Calu3 (cell line): ENCODE data around the gene UGT1A10. TPM values are rescaled to one million over a fixed set of nuclear protein-coding genes. Genes with fewer than 3 reads are reported as not detected.

Experiments
- BruUV-seq: library from RNA; stranded (reverse); fragments of 400-500 nt; replicated peaks from 2 replicates; lab custom pipeline; 2021; lab: Mats Ljungman, UMichigan
- CTCF ChIA-PET: fragments of 300-600 bp; sonication (Branson Sonifier 250); formaldehyde crosslinking; loops from one replicate; lab custom pipeline; 2022; ENCODE audit warnings: antibody characterized with exemption; lab: Charles Lee
- DNase-seq: peaks from one replicate; pipeline ENCODE4 v3.0.0; 2022
- H3K27ac Mint-ChIP-seq: one replicate; pipeline ENCODE4 v1.8.0; 2022; ENCODE audit warnings: mixed read lengths; ENCODE audit not compliant: unreplicated experiment
- H3K27me3 Mint-ChIP-seq: one replicate; pipeline ENCODE4 v1.8.0; 2022; ENCODE audit warnings: mixed read lengths; ENCODE audit not compliant: unreplicated experiment
- H3K36me3 Mint-ChIP-seq: one replicate; pipeline ENCODE4 v1.8.0; 2022; ENCODE audit warnings: mild to moderate bottlenecking, moderate library complexity, mixed read lengths; ENCODE audit not compliant: insufficient read depth, unreplicated experiment
- H3K4me1 Mint-ChIP-seq: one replicate; pipeline ENCODE4 v1.8.0; 2022; ENCODE audit warnings: mild to moderate bottlenecking, low read depth, mixed read lengths; ENCODE audit not compliant: unreplicated experiment
- H3K4me3 Mint-ChIP-seq: one replicate; pipeline ENCODE4 v1.8.0; 2022; ENCODE audit warnings: mild to moderate bottlenecking, low read depth, moderate library complexity, mixed read lengths; ENCODE audit not compliant: unreplicated experiment
- H3K9me3 Mint-ChIP-seq: one replicate; pipeline ENCODE4 v1.8.0; 2022; ENCODE audit warnings: low read depth, mixed read lengths; ENCODE audit not compliant: unreplicated experiment
- intact Hi-C: fragments of 100-400 bp; cut with micrococcal nuclease; formaldehyde crosslinking; loops from one replicate; pipeline ENCODE4 v1.10.0; 2022; ENCODE audit not compliant: unreplicated experiment
- total RNA-seq: library from RNA; stranded (reverse); gene quantifications from 2 replicates; pipeline ENCODE4 v1.2.3, GENCODE V29; 2022
- TF ChIP-seq, protein P1 (sequence below): fragments of 200-600 bp; IDR thresholded peaks from one replicate; pipeline ENCODE4 v1.8.0; 2022; ENCODE audit warnings: antibody characterized with exemption; ENCODE audit not compliant: unreplicated experiment

UGT1A10 gene
- total RNA-seq, 1 experiment from 2014 or later, result 107 TPM

DNA sequence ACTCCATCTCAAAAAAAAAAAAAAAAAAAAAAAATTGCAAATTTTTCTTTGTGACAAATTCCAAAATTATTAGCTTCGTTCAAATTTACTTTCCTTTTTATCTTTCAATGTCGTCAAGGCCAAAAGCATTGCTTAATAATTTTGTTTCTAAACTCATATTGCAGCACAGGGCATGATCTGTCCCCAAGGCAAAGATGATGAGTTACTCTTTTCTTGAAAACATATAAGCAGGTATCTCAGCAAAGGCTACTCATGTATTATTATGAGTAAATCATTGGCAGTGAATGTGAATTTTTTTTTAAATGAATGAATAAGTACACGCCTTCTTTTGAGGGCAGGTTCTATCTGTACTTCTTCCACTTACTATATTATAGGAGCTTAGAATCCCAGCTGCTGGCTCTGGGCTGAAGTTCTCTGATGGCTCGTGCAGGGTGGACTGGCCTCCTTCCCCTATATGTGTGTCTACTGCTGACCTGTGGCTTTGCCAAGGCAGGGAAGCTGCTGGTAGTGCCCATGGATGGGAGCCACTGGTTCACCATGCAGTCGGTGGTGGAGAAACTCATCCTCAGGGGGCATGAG lies 45.4 kb downstream of the UGT1A10 start, which contains the start of gene UGT1A7:
TSS of gene UGT1A7 (plus strand) at position 381 of the 579 bp plus-strand sequence. CDS start at position 418, 37 bp downstream.
- H3K27ac Mint-ChIP-seq, result no peak within 1 kb of the TSS
- BruUV-seq, result no TSS peak
- H3K9me3 Mint-ChIP-seq, result no peaks in the 10 kb centered on the region
- no peak for DNase-seq
- no peak within 1 kb of the TSS for H3K4me3 Mint-ChIP-seq
- no peaks in the 10 kb centered on the region for H3K36me3 Mint-ChIP-seq
- peaks cover 5% of the 10 kb centered on the region for H3K4me1 Mint-ChIP-seq
- TF ChIP-seq, protein P1, sequence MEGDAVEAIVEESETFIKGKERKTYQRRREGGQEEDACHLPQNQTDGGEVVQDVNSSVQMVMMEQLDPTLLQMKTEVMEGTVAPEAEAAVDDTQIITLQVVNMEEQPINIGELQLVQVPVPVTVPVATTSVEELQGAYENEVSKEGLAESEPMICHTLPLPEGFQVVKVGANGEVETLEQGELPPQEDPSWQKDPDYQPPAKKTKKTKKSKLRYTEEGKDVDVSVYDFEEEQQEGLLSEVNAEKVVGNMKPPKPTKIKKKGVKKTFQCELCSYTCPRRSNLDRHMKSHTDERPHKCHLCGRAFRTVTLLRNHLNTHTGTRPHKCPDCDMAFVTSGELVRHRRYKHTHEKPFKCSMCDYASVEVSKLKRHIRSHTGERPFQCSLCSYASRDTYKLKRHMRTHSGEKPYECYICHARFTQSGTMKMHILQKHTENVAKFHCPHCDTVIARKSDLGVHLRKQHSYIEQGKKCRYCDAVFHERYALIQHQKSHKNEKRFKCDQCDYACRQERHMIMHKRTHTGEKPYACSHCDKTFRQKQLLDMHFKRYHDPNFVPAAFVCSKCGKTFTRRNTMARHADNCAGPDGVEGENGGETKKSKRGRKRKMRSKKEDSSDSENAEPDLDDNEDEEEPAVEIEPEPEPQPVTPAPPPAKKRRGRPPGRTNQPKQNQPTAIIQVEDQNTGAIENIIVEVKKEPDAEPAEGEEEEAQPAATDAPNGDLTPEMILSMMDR, result no peak
- intact Hi-C loops, result no loop called here
- H3K27me3 Mint-ChIP-seq, result no peaks in the 10 kb centered on the region
- CTCF ChIA-PET, result no interaction called here

DNA sequence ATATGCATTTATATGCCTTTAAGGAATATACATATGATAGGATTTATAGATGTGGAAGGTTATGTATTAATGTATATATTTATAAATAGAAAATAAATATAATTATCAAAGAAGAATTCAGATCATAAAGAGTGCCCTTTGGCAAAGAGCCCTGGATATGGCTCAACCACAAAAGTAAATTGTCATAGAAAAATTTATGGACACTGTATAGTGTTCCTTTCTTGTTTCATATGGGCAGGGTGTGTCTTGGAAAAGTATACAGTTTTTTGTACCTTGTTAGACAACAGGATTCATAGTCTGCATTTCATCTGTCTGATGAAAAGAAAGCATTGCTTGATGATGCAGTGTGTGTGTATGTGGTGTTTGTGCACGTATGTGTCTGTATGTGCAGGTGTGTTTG lies 48.4 kb downstream of the UGT1A10 start:
- no peak for DNase-seq
- no peaks in the 10 kb centered on the region for H3K27me3 Mint-ChIP-seq
- BruUV-seq, result no TSS peak
- peaks cover 32% of the 10 kb centered on the region for H3K4me1 Mint-ChIP-seq
- intact Hi-C loops, result no loop called here
- CTCF ChIA-PET, result no interaction called here
- TF ChIP-seq, protein P1, result no peak
- no peak overlapping the region for H3K27ac Mint-ChIP-seq
- H3K9me3 Mint-ChIP-seq, result no peaks in the 10 kb centered on the region
- no peak overlapping the region for H3K4me3 Mint-ChIP-seq
- H3K36me3 Mint-ChIP-seq, result no peaks in the 10 kb centered on the region

DNA sequence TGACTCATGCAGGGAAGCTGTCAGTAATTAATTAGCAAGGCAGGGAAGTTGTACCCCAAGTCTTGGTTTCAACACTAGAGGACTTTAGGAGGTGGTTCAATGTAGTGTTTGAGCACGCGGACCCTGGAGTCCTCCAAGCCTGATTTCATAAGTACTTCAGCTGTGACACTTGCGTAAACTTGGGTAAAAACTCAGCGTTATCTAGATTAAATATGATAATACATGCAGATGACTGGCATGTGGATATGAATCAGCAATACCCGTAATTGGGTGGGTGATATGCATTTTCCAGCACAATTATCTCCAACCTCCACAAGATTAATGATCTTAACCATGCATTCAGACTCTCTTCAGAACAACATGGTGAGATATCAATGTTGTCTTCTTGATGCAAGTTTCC lies 50.7 kb downstream of the UGT1A10 start:
- TF ChIP-seq, protein P1, result no peak
- intact Hi-C loops, result no loop called here
- no peak overlapping the region for H3K27ac Mint-ChIP-seq
- no peak overlapping the region for H3K4me3 Mint-ChIP-seq
- H3K27me3 Mint-ChIP-seq, result no peaks in the 10 kb centered on the region
- BruUV-seq, result no TSS peak
- peaks cover 53% of the 10 kb centered on the region for H3K4me1 Mint-ChIP-seq
- no peaks in the 10 kb centered on the region for H3K9me3 Mint-ChIP-seq
- DNase-seq, result no peak
- CTCF ChIA-PET, result interaction anchor here (0.6 kb wide), 1 partner anchor 627 kb away, joined by 6 read pairs; no protein-coding TSS in a partner anchor
- H3K36me3 Mint-ChIP-seq, result peaks cover 17% of the 10 kb centered on the region

DNA sequence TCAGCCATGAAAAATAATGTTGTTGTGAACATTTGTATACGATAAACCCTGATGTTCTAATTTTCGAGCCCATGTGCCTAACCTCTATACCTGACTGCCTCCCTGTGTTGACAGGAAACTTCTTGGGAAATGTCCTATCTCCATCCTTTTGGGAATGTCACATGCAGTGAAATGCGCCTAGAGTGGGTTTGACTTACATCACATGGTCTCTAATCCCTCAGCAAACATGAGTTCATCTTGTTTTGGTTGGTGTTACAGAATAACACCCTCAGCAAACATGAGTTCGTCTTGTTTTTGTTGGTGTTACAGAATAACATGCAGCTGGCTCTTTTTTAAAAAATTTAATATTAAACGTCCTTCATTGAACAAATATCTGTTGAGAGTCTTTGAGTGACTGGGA lies 52.1 kb downstream of the UGT1A10 start:
- Mint-ChIP-seq H3K36me3 (peaks cover 29% of the 10 kb centered on the region), H3K9me3 (no peaks in the 10 kb centered on the region), H3K4me1 (peaks cover 56% of the 10 kb centered on the region), H3K27ac (peak overlapping the region; percentile 65), H3K27me3 (no peaks in the 10 kb centered on the region), H3K4me3 (no peak overlapping the region)
- TF ChIP-seq, protein P1, result no peak
- CTCF ChIA-PET, result no interaction called here
- DNase-seq, result no peak
- no TSS peak for BruUV-seq
- intact Hi-C loops, result no loop called here
